H54 (cell line): ENCODE data around the gene MCM3AP.

Source experiments
- DNase-seq: peaks from one replicate; pipeline ENCODE4 v3.0.0; 2011; ENCODE audit warnings: low spot score, mixed read lengths; ENCODE audit not compliant: insufficient read length
- FAIRE-seq: peaks from 3 replicates; lab custom pipeline; 2011; peaks lifted over from hg19 to GRCh38; lab: Jason Lieb, UNC
- POLR2A ChIP-seq: IDR thresholded peaks from 2 replicates; pipeline ENCODE4 v1.6.1; 2011; ENCODE audit warnings: low read depth, mild to moderate bottlenecking, low read length

Gene MCM3AP

DNA sequence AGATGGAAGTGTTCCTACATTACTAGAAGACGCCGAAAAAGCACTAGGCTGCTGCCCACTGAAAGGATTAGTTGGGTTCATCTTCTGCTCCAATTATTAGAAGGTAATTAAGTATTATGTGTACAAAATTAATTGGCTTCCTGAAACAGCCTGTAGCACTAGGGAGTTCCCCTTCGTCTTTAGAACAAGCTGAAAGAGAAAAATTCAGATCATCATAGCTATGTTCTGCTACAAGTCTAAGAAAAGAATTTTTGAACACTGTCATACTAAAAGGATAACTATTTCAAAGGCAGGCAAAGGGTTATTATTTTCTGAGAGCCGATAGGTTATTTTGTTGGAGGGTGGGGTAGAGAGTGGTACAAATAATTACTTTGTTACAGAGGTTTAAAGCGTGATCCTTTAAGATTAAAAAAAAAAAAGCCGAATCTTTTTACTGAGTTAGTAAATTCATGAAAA, at the start of gene MCM3AP:
TSS of gene MCM3AP (minus strand) at position 406 of the 456 bp plus-strand sequence. CDS start at position 81, 325 bp downstream.
- TF ChIP-seq POLR2A = no peak
- no peak for FAIRE-seq
- DNase-seq = no peak

DNA sequence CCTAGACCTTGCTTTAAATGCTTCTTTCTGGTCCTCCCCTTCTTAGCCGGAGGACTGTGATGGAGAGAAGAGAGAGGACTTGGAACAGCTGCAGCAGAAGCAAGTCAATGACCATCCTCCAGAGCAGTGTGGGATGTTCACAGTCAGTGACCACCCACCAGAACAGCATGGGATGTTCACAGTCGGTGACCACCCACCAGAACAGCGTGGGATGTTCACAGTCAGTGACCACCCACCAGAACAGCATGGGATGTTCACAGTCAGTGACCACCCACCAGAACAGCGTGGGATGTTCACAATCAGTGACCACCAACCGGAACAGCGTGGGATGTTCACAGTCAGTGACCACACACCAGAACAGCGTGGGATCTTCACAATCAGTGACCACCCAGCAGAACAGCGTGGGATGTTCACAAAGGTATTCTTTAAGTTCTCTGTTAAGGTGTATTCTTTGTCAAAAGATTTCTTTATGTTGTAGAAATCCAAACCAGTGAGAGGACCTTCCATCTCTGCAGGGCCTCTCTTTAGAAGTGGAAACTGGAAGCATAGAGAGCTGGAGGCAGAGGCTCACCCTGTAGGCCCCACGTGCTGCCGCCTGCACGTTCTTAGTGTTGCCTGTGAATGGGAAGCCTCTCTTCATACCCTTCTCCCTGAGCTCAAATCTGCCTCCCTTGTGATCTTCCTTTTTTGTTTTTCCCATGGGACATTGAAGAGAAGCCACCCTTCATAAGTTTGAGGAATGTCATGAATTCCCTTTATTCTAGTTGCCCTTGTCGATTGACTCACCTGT, 49.1 kb upstream of the MCM3AP start:
- TF ChIP-seq POLR2A = no peak
- no peak for DNase-seq
- no peak for FAIRE-seq

DNA sequence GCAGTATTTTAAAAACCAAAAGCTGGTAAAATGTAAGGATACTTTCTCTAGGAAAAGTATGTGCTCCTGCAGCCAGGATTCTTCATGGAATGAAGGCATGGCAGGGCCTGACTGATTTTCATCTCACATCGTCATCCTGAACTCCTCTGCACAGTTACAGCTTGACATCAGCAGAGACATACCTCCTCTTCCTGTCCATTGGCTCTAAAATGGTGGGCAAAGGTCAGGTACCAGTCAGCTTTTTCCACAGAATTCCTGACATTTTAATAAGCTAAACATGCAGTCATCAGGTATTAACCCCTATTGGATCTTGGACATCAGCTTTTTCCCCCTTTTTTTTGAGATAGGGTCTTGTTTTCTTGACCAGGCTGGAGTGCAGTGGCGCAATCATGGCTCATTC, 44.4 kb upstream of the MCM3AP start:
- DNase-seq (no peak), FAIRE-seq (no peak)
- TF ChIP-seq POLR2A = no peak

DNA sequence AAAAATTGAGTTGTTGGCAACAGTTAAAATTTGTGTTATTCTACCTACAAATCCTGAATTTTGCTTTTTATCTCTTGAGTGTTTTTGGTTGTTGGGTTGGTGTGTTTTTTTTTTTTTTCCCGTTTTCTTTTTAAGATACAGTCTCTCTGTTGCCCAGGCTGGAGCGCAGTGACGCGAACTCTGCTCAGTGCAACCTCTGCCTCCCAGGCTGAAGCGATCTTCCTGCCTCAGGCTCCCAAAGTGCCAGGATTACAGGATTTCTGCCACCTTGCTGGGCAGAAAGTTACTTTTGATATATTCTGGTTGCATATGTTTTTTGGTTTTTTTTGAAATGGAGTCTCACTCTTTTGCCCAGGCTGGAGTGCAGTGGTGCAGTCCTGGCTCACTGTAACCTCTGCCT, 42.7 kb upstream of the MCM3AP start:
- DNase-seq = no peak
- FAIRE-seq = no peak
- TF ChIP-seq POLR2A = no peak

DNA sequence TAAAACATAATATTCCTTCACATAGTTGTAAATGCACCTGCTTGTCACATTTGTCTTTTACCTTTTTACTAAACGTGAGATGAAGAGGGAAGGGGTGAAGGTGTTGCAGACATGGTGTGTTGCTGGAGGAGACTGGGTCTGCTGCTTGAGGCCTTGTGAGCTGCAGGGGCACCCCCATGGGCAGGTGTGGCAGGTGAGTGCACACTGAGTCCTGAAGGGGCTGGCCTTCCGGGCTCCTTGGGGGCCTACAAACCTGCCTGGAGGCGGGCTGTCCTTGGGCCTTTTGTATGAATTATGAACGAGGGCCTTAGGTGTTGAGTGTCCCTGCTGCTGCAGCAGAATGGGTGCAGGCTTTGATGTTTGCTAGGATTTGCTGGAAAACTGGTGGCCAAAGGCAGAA, 42.3 kb upstream of the MCM3AP start:
- no peak for FAIRE-seq
- no peak for DNase-seq
- no peak for TF ChIP-seq POLR2A

DNA sequence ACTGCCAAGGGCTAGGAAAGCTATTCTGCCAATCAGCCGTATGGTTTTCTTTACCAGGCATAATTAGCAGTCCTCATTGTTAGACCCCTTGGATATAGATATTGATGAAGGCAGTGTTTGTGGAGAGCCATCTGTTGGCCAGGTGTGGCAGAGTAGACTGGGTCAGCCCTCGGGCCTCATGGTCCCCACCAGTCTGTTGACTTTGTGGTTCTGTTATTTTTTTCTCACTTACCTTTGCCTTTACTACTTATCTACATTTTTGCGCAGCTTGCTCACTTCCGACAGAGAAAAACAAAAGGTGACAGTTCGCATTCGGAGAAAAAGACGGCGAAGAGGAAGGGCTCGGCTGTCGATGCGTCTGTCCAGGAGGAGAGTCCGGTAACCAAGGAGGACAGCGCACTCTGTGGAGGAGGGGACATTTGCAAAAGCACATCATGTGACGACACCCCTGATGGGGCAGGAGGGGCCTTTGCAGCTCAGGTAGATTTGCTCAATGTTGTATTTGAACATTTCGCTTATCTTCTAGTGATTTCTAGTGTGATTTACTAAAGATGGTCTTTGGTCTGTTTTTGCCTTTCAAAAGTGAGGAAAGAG, 40.8 kb upstream of the MCM3AP start:
- no peak for FAIRE-seq
- DNase-seq = no peak
- no peak for TF ChIP-seq POLR2A

DNA sequence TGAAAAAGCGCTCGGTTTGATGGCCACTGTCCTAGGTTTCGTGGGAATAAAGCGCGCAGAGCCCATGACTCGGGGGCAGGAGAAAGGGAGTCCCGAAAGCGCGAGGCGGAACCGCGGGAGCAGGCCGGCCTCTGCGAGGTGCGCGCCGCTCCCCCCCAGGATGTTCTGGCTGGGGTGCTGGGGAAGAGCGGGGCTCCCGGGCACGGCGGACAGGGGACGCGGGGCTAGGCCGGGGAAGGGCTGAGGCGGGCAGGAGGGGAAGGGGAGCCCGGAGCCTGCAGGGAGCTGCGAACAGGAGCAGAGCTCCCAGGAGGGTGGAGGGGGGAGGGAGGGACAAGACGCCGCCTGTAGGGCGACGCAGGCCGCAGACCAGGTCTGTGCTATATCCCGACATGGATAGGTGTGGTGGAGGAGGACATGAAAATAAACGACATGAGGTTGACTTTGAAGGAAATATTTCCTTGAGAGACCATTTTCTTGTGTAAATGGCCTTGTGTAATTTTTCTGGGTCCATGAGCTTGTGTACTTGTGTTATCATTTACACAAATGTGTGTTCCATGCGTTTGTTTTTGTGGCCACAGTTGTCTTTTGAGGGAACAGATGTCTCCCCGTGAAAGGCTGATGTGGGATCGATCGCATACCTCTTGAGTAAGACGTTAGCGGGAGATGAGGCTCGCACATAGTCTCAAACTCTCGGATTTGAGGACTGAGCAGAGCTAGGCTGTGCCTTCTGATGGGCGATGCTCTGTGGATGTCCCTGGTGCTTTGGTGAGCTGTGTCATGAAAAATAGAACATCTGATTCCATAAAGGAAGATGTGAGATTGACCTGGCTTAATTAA, 39.9 kb upstream of the MCM3AP start:
- TF ChIP-seq POLR2A = peak; percentile 51; the same call in 1 of the 2 replicates
- DNase-seq (peak; percentile 64), FAIRE-seq (no peak)

DNA sequence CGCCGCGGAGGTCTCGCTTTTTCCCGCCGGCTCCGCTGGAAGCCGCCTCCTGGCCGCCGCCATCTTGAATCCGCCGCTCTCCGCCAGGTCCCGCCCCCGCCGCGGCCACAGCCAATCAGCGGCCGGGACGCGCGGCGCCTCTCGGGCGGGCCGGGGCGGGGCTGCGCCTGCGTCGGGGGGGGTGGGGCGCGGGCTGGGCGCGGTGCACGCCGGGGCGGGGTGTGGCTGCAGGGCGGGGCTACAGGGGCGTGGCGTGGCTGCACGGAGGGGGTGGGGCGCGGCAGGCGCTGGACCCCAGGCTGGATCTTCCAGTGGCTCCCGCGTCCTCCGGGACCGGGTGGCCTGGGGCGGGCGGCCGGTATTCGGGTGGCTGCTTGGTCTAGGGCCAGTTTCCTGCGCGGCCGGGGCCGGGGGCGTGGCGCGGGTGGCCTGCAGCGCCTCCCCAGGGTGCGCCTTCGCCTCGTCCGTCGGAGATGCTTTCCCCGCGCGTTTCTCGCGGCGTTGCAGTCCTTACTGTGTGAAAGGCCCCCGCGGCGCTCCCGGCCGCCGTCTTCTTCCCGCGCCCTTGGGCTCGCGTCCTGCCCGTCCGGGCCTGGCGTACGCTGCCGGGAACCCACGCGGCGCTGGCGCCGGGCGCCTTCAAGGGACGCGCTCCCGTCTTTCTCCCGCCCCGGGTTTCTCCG, 39.1 kb upstream of the MCM3AP start:
- DNase-seq (peak; percentile 74), FAIRE-seq (no peak)
- TF ChIP-seq POLR2A = peak; percentile 86

DNA sequence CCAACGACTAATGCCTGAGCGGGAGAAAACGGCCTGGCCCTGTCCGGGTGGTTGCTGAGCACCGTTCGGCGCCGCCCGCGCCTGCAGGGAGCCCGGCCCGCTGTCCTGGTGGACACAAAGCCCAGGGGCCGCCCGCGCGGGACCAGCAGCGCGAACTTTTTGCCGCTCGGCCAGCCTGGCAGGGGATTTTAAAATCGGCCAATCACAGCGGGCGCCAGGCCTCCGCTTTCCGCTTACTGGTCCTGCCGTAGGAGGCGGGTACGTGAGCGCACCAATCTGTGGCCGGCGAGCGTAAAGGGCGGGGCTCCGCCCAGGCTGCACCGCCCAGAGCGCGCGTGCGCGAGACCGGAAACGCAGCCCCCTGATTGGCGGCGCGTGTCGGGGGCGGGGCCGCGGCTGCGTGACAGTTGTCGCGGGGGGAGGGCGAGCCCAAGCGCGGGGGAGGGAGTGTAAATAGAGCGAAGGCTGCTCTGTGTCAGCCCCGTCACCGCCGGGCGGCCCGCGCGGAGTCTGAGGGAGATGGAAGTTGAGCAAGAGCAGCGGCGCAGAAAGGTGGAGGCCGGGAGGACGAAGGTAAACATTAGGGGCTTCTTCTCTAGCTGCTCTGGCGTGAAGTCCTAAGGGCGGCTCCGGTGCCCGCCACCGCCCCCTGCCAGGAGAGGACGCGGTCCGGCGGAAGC, 38.4 kb upstream of the MCM3AP start, which contains the start of the genes C21orf58 and PCNT:
TSS of gene C21orf58 (minus strand) at position 161 of the 680 bp plus-strand sequence. CDS start 1,132 bp downstream, outside the sequence.
TSS of gene PCNT (plus strand) at position 447 of the 680 bp plus-strand sequence. CDS start at position 520, 73 bp downstream.
- peak; percentile 90 for TF ChIP-seq POLR2A
- FAIRE-seq (no peak), DNase-seq (peak; percentile 99)

DNA sequence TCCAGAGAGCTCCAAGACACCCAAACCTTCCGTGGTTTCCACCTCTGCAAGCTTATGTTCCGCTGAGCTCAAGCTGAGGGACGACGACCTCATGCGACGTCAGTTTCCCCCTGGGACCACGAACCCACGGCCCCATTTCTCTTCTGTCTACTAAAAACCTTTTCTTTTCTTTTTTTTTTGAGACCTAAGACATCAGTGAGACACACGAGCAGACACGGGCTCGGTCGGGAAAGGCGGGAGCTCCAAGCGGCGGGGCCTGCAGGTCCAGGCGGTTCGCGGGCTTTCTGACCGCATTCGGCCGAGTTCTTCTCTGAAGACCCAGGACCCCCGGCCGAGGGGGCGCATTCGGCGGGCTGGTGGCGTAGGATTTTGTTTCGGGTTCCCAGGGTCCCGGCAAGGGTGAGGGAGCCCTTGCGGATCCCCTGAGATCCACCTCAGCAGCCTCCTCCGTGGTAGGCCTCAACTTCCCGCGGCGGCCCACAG, 37.9 kb upstream of the MCM3AP start:
- FAIRE-seq = no peak
- no peak for DNase-seq
- no peak for TF ChIP-seq POLR2A

DNA sequence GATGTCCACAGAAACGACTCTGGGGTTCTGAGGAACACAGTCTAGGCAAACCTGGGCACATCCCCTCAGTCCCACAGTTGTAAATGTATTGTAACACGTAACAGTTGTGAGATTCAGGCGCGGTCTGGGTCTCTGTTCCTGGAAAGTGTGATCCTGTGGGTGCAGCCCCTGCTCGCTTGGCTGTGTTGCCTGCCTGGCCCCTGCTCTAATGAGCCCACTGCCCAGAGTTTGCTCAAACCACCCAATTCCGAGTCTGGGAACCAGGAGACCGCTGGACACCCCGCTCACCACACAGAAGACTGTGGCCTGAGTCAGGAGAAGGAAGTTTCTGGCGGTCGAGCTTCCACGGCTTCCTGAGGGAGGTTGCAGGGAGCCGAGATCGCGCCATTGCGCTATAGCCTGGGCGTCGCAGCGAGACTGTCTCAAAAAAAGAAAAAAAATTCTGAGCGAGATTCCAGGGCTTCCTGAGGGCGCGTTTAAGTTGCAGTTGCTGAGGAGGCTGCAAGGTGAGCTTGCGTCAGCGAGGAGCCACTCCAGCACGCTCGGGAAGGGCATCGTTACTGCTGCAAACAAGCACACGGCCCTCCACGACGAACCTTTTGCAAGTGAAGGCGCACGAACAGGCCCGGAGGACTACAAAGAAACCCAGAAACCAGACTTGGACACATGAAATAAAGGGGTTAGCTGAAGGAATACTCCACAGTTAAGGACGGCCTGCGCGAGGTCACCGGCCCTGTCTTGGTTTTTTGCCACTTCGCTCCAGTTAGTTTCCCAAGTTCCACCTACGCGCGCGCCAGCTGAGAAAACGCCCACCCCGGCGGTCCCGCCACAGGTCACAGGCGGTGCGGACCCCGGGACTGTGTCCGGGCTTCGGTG, 37.2 kb upstream of the MCM3AP start:
- FAIRE-seq (no peak), DNase-seq (no peak)
- 0 out of 2 replicates have a peak, but pooled peaks have one; percentile 1 for TF ChIP-seq POLR2A
